IPS-18c (cell line): ENCODE measurements around the gene NEU3.

ENCODE experiments used
- H3K4me3 ChIP-seq: 2 replicates; pipeline ENCODE4 v1.7.0; 2013; ENCODE audit warnings: low read depth, mild to moderate bottlenecking, low read length, moderate library complexity; ENCODE audit not compliant: insufficient read depth
- H3K9me3 ChIP-seq: one replicate; pipeline ENCODE4 v1.6.1; 2013; ENCODE audit warnings: mild to moderate bottlenecking, low read length, moderate library complexity; ENCODE audit not compliant: control insufficient read depth, insufficient read depth

The NEU3 gene

GRCh38 chr11:75022296-75022695, 33.6 kb downstream of the NEU3 start:
- Histone ChIP-seq H3K4me3 (no peak overlapping the region), H3K9me3 (peaks cover 4% of the 10 kb centered on the region)

DNA sequence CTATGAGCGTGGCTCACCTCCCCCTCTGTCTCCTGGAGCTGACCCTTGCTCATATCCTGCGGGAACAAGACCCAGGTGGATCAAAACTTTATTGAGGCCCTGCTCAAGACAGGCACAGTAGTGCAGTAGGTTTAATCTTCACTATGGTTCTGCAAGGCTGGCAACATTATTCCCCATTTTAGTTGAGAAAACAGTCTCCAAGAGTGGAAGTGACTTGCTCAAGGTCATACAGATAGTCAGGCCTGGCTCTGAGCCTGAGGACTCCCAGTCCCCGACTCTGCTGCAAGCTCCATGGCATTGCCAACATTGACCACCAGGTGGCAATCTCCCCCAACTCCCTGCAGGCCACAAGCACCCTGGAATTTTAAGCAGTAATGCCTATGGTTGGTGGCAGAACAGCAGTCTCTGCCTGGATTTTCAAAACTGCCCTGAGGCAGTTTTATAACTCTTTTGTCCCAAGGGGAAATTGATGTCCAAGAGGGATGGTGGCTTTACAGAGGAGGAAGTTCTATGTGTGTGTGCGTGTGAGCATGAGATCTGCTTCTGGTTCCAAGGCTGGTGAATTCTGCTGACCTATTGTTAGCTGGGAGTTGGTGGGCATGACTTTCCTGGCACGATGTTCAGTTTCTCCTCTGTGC, 34.1 kb downstream of the NEU3 start:
- Histone ChIP-seq H3K4me3 (no peak overlapping the region), H3K9me3 (peaks cover 4% of the 10 kb centered on the region)

DNA sequence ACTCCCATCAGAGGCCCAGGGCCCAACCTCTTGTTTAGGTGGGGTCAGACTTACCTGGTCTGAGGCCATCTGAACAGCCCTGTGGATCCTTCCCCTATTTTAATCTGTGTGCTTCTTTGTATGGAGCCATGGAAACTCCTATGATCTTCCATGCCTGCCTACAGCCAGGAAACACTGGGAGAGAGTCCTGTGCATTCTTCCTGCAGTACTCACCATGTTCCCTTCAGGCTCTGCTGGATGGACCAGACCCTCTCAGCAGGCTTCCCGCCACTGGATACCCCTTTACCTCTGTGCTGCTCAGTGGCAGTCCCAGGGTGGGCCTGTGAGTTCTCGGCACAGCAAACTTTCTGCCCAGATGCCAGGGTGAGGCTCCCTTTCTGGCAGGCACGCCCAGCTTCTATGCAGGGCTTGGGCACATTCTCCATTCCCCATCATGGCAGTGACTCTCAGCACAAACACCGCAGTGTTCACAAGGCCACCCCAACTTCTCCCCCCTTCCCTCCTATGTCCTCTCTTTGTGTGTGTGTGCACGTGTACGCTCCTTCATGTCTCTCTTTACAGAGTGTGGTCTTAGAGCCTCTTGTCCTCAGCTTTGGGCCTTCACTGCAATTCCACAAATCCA, 34.8 kb downstream of the NEU3 start:
- Histone ChIP-seq H3K4me3 (no peak overlapping the region), H3K9me3 (peaks cover 4% of the 10 kb centered on the region)

DNA sequence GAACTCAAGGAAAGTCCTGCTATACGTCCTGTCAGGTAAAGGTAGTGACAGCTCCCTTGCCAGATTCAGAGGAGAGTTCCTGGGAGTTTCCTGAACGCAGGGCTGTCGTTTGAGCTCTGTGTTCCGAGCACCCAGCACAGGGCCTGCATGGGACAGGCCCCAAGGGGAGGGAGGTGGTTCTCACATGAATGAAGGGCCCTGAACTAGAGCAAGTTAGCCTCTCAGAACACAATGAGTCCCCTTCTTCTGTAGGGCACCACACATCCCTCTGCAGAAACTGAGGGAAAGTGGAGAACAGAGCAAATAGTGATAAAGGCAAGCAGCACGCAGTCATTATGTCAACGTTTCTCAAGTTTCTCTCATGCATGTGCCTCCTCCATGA, 35.3 kb downstream of the NEU3 start:
- H3K4me3 ChIP-seq, result no peak overlapping the region
- H3K9me3 ChIP-seq, result peaks cover 4% of the 10 kb centered on the region

DNA sequence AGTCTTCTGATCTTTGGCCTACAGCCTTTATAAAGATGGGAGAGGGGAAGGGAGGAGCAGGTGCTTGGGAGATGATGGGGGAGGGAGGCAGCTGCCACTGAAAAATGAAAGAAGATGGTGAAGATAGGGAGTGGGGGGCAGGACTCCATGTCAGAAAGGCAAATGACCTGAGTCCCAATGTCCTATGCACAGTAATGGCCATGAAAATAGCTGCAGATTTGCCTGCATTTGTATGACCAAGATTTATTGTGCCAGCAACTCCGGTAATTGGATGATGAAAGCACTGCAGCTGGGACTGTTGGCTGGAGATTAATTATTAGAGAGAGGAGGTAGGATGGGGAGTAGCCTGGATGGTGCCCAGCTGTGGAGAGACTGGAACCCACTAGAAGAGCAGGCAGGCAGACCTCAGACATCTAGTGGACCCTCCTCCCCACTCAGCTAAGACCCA, 36.1 kb downstream of the NEU3 start:
- H3K4me3 ChIP-seq, result no peak overlapping the region
- peaks cover 4% of the 10 kb centered on the region for H3K9me3 ChIP-seq

GRCh38 chr11:75025561-75025960, 36.8 kb downstream of the NEU3 start:
- H3K9me3 ChIP-seq, result peaks cover 4% of the 10 kb centered on the region
- no peak overlapping the region for H3K4me3 ChIP-seq

DNA sequence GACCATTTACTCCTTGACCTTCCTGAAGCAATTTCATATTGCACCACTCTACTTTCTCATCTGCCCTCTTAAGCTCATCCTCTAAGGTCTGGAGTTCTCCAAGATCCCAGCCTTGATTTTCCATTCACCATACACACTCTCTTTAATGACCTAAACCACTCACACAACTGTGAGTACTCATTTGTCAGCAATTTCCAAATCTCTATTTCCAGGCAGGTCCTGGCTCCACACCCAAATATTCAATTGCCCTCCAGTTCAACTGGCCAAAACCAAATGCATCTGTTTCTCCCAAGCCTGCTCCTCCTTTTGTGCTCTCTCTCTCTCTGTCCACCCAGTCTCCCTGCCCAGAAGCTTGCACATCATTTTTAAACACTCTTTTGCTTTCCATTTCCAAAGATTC, 39.6 kb downstream of the NEU3 start:
- H3K9me3 ChIP-seq, result no peaks in the 10 kb centered on the region

DNA sequence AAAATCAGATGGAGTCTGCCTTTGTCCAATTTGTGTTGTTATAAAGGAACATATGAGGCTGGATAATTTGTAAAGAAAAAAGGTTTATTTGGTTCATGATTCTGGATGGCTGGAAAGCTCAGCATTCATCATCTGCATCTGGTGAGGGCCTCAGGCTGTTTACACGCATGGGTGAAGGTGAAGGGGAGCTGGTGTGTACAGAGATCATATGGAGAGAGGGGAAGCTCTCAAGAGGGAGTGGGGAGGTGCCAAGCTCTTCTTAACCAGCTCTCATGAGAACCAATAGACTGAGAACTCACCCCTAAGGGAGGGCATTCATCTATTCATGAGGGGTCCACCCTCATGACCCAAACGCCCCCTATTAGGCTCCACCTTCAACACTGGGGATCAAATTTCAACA, 40.0 kb downstream of the NEU3 start:
- H3K9me3 ChIP-seq, result no peaks in the 10 kb centered on the region
- H3K4me3 ChIP-seq, result no peak overlapping the region

More for the DNA sequence above, 39.6 kb downstream of the NEU3 start:
- H3K4me3 ChIP-seq, result no peak overlapping the region

DNA sequence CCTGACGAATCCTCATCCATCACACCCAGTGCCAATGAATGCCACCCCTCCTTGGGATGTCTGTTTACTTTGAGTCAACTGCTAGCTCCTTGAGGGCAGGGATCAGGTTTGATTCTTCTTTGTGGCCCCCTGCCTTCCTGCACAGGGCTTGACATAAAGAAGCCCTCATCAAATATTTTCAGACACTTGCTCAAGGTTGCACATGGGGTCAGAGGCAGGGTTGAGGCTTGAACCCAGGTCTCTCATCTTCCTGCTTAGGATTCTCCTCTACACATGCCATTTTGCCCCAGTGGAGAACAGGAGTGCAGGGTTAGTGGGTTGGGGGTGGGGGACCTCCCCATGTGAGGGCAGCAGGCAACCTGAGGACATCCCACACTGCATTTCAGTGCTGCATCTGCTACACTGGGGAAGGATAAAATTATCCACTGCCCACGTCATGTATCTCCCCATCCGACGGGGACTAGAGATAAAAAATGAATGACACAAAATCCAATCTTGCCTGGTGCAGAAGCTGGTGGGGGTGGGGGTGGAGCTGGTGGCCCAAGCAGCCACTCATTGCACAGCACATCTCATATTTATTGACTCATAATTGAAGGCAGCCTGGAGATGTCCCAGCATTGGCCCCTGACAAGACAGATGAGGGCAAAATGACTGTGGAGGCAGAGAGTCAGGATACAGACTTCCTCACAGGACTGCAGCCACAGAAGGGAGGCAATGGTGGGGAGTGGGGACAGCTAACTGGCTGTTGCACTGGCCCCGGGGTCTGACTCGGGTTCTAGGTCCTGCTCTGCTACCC, 41.3 kb downstream of the NEU3 start:
- H3K4me3 ChIP-seq, result no peak overlapping the region

DNA sequence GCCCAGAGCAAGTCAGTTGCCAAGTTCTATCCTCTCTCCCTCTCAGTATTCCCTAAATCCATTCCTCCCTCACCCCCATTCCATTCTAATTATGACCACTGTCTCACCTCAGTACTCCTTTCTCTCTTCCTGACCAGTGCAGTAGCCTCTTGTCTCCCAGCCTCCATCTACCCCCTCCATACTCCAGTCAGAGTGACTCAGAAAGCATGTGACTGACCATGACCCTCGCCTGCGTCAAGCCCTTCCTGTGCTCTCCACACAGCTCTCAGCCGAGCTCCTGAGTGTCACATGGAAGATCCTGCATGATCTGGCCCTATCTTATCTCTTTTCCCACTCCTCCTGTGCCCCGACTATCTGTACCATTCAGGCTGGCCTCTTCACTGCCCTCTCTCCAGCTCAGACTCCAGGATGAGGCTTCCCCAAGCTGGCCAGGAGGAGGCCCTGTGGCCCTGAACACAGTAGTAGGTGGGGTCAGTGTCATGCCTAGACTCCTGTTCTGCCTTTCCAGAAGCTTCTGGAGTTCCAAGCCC, 42.6 kb downstream of the NEU3 start:
- Histone ChIP-seq H3K9me3 (no peaks in the 10 kb centered on the region), H3K4me3 (no peak overlapping the region)

More for the DNA sequence above, 41.3 kb downstream of the NEU3 start:
- H3K9me3 ChIP-seq, result no peaks in the 10 kb centered on the region

GRCh38 chr11:75031771-75032549, 43.2 kb downstream of the NEU3 start:
- Histone ChIP-seq H3K4me3 (no peak overlapping the region), H3K9me3 (no peaks in the 10 kb centered on the region)

DNA sequence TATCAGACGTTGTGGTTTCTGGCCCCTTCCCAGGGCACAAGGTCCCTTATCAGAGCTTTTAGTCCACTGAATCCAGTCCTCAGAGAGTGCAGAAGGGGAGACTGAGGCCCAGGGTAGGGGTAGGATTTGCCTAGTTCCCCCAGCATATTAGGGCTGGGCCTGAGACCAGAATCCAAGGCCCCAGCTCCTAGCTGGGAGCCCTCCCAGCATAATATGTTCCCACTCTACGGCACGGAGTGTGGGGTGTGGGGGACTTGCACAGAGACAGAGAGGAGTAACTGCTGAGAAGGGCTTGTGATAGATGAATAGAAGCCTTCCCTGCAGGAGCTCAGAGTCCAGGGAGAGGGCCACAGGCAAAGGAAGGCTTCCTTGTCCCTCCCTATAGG, 43.8 kb downstream of the NEU3 start:
- no peaks in the 10 kb centered on the region for H3K9me3 ChIP-seq

GRCh38 chr11:75033916-75034315, 45.2 kb downstream of the NEU3 start:
- Histone ChIP-seq H3K4me3 (no peak overlapping the region), H3K9me3 (no peaks in the 10 kb centered on the region)

More for the DNA sequence above, 43.8 kb downstream of the NEU3 start:
- no peak overlapping the region for H3K4me3 ChIP-seq

- H3K9me3 ChIP-seq, result no peaks in the 10 kb centered on the region
- no peak overlapping the region for H3K4me3 ChIP-seq
Observed at GRCh38 chr11:75035256-75035655, 46.5 kb downstream of the NEU3 start.

DNA sequence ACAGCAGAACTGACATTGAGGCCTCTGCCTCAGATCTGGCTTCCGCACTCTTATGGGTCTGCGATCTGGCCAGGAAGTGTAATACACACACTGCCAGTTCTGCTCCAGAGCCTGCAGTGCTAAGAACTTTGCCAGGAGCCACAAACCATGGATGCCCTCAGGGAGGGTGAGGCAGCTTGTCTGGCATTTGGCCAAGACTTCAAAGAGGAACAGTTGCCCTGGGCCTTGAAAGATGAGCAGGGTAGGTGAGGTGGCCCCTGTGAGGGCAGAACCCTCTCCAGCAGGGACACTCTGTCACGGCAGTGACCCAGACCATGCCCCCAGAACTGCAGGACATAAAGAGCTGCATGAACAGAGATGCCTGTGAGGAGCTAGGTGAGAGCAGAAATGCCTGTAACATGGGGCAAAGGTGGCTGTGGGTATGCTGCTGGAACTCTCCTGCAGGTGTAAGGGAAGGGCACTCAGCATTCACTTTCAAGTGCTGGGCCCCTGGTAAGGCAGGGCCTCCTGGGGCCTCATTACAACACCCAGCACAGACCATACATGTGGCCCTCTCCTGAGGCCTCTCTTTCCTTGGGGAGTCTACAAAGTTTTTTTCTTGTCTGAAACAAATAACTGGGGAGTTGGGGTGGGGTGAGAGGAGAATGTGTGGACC, 47.3 kb downstream of the NEU3 start:
- Histone ChIP-seq H3K4me3 (no peak overlapping the region), H3K9me3 (no peaks in the 10 kb centered on the region)

- Histone ChIP-seq H3K9me3 (no peaks in the 10 kb centered on the region), H3K4me3 (no peak overlapping the region)
Observed at GRCh38 chr11:75040167-75040770, 51.5 kb downstream of the NEU3 start.
